Nephron (organoid): Measurements from ENCODE around the gene ANKRD7.
A peak's percentile ranks its signal among the peaks of the same experiment; 100 is the strongest.
"Not testable (repeated sequence)": the region's sequence is repeated elsewhere in the genome, so short reads cannot be mapped to it uniquely, and the experiment has no call there.

Source experiments
- H3K27ac Mint-ChIP-seq, 3 experiments: 2 replicates each; pipeline ENCODE4 v1.8.0; 2020; ENCODE audit warnings: mixed read lengths in 3 of 3, mild to moderate bottlenecking in 2 of 3, moderate library complexity in 1 of 3
- H3K27me3 Mint-ChIP-seq: 2 replicates; pipeline ENCODE4 v1.8.0; 2021; ENCODE audit warnings: low read depth, mild to moderate bottlenecking, moderate library complexity, mixed read lengths
- H3K36me3 Mint-ChIP-seq: 2 replicates; pipeline ENCODE4 v1.8.0; 2020; ENCODE audit warnings: low read depth, mixed read lengths
- H3K4me1 Mint-ChIP-seq: 2 replicates; pipeline ENCODE4 v1.8.0; 2020; ENCODE audit warnings: mixed read lengths
- H3K4me3 Mint-ChIP-seq, 3 experiments: 2 replicates each; pipeline ENCODE4 v1.8.0; 2020; ENCODE audit warnings: mild to moderate bottlenecking in 3 of 3, mixed read lengths in 3 of 3, moderate library complexity in 2 of 3
- H3K9me3 Mint-ChIP-seq: 2 replicates; pipeline ENCODE4 v1.8.0; 2020; ENCODE audit warnings: mixed read lengths
- CTCF ChIP-seq, 3 experiments: fragments of 200-600 bp; sonication (generic); IDR thresholded peaks; one replicate each; pipeline ENCODE4 v1.5.0; 2021; ENCODE audit warnings: antibody characterized with exemption in 3 of 3; ENCODE audit not compliant: unreplicated experiment in 3 of 3

ANKRD7 gene

DNA sequence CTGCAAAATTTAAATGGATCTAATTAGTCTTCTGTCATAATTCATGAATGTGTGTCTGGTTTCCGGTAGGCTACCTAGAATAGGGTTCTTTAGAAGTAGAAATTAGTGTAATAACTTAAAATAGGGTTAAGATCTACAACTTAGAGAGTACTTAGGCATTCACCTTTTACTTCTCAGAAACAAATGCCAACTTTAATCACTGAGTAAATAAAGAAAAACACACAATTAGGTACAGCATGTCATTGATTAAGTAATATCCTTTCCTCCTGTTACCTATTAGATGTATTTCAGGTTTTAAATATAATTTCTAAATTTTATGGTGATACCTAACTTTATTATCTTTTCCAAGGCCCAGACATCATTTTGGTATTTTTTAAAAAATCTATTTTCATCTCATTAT is 9.3 kb downstream of the ANKRD7 start:
- Mint-ChIP-seq H3K27ac (no peak overlapping the region), H3K27me3 (no peaks in the 10 kb centered on the region), H3K4me3 (no peak overlapping the region), H3K36me3 (no peaks in the 10 kb centered on the region), H3K9me3 (no peaks in the 10 kb centered on the region), H3K4me1 (no peaks in the 10 kb centered on the region)
- TF ChIP-seq CTCF (IDR thresholded peaks at IDR 0.05; ENCODE audit: unreplicated experiment in 3 of 3) = no peak

GRCh38 chr7:118239014-118239413 is 14.5 kb downstream of the ANKRD7 start:
- H3K27ac Mint-ChIP-seq = no peak overlapping the region
- no peaks in the 10 kb centered on the region for H3K4me1 Mint-ChIP-seq
- no peaks in the 10 kb centered on the region for H3K9me3 Mint-ChIP-seq
- no peaks in the 10 kb centered on the region for H3K36me3 Mint-ChIP-seq
- H3K27me3 Mint-ChIP-seq = no peaks in the 10 kb centered on the region
- no peak overlapping the region for H3K4me3 Mint-ChIP-seq
- no peak for TF ChIP-seq CTCF (IDR thresholded peaks at IDR 0.05; ENCODE audit: unreplicated experiment in 3 of 3)

- H3K4me3 Mint-ChIP-seq, H3K36me3 Mint-ChIP-seq, H3K4me1 Mint-ChIP-seq, H3K27me3 Mint-ChIP-seq, H3K27ac Mint-ChIP-seq, H3K9me3 Mint-ChIP-seq: not testable (repeated sequence)
These were observed 15.8 kb downstream of the ANKRD7 start for GRCh38 chr7:118240320-118240719.

GRCh38 chr7:118243695-118244094 is 19.2 kb downstream of the ANKRD7 start:
- Mint-ChIP-seq H3K36me3 (no peaks in the 10 kb centered on the region), H3K4me3 (no peak overlapping the region), H3K4me1 (no peaks in the 10 kb centered on the region), H3K27me3 (no peaks in the 10 kb centered on the region), H3K9me3 (no peaks in the 10 kb centered on the region), H3K27ac (no peak overlapping the region)
- no peak for TF ChIP-seq CTCF (IDR thresholded peaks at IDR 0.05; ENCODE audit: unreplicated experiment in 3 of 3)

GRCh38 chr7:118245267-118246040 is 20.9 kb downstream of the ANKRD7 start:
- Mint-ChIP-seq H3K4me3 (no peak overlapping the region), H3K9me3 (no peaks in the 10 kb centered on the region), H3K27ac (no peak overlapping the region), H3K36me3 (no peaks in the 10 kb centered on the region), H3K4me1 (no peaks in the 10 kb centered on the region), H3K27me3 (no peaks in the 10 kb centered on the region)
- no peak for TF ChIP-seq CTCF (IDR thresholded peaks at IDR 0.05; ENCODE audit: unreplicated experiment in 3 of 3)

DNA sequence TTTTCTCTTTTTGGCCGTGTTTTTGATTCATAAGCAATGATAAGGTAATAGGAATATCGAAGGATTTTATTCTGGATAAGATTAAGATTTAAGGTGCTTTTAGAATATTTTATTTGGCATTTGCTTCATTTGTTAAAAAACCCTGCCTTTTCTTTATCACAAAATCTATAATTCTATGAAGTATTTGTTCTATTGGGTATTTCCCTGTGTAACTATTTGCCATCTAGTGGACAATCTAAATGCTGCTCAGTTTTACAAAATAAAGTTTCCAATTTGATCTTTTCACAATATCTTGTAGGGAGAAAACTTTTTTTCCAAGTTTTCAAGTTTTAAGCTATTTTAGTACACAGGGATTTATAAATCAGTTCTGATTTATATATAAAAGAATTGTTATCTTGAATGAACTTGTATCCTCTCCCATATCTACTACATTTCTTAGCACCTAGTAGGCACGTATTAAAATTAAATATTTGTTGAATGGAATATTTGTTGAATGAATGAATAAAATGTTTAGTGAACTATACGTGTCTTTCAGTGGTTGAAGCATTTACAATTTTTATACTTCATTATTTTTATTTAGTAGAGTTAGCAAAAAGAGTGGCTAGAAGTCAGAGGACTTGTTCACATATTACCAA is 26.5 kb downstream of the ANKRD7 start:
- no peak overlapping the region for H3K27ac Mint-ChIP-seq
- no peaks in the 10 kb centered on the region for H3K4me1 Mint-ChIP-seq
- H3K36me3 Mint-ChIP-seq = no peaks in the 10 kb centered on the region
- H3K9me3 Mint-ChIP-seq = no peaks in the 10 kb centered on the region
- no peak overlapping the region for H3K4me3 Mint-ChIP-seq
- TF ChIP-seq CTCF (IDR thresholded peaks at IDR 0.05; ENCODE audit: unreplicated experiment in 3 of 3) = peak; percentile 37 to 52 (median 44)
- H3K27me3 Mint-ChIP-seq = no peaks in the 10 kb centered on the region
